Heart left ventricle (tissue), 13 donors: ENCODE results near the gene NOTCH4.

Experiments used
- POLR2A ChIP-seq, 2 donors: fragments of 450-650 bp; IDR thresholded peaks; one replicate each; pipeline ENCODE4 v1.6.1; 2017; ENCODE audit warnings: antibody characterized with exemption in 2 of 2, mild to moderate bottlenecking in 2 of 2, moderate library complexity in 2 of 2
- TF ChIP-seq, protein P1 (sequence below), 12 donors: fragments of 200-600 bp; sonication (generic) in 4 of 12; IDR thresholded peaks; one replicate each; pipeline versions ENCODE4 v1.5.0 to v1.8.0; 2018 to 2022; ENCODE audit warnings: antibody characterized with exemption in 12 of 12, mild to moderate bottlenecking in 5 of 12
- donor health status: ischemic (EF 13 %, LVEDD 7.1; RV severe dilation, severe dysfunction).
- donor health status: DM: no; HTN: yes; CAD: no.
- donor health status: DM: no; HTN: no; CAD: no.
- donor health status: ischemic (EF 25% LVEDD 6.9; RV normal size, moderate dysfunction).
- donor health status: ischemic (EF 25% LVEDD 5.7; RV mildly dilated, moderate dysfunction).
- donor health status: ischemic (EF 35%, LVEDD 5.7; RV mildly dilated, moderate dysfunction).
- donor health status: nonischemic (EF 11% LVEDD 7.7; RV severe dilation, severe dysfunction).
- donor health status: DM: yes; HTN: yes; CAD: no.
- donor health status: PGD.
- donor health status: ischemic (EF 29% LVEDD 5.4; RV normal size, mild dysfunction).
- donor health status: nonischemic (EF 23%, LVEDD 6.1; RV moderate dilation, normal function).

DNA sequence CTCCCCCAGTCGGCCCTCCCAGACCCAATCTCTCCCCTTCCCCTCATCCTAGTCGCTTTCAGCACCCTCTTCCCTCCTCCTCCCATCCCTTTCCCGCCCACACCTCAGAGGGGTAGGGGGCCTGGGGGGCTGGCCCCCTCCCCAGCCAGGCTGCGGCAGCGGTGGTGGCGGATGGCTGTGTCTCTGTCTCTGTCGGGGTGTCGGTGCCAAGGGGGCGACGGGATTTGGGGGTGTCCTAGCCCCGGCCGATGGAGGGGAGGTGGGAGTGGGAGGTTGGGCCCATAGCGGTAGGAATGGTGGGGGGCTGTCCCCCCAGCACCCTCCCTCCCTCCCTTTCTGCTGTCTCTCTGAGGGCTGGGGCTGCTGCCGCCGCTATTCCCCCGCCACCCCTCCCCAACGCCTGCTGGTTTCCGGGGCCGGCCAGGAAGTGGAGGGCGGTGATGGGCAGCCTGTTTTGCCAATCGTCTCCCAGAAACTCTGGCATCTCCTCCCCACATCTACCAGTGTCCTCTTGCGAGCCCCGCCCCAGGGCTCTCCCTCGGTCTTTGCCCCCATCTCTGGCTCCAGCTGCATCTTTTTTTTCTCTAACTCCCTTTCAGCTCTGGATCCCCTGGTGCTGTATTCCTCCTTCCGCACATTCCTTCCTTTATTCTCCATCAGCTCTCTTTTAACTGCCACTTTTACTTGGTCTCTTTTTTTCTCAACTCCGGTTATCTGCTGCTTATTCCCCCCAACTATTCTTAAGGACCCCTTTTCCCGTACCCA, 48.0 kb downstream of the NOTCH4 start, which contains the start of gene AGPAT1:
- TF ChIP-seq, protein P1, sequence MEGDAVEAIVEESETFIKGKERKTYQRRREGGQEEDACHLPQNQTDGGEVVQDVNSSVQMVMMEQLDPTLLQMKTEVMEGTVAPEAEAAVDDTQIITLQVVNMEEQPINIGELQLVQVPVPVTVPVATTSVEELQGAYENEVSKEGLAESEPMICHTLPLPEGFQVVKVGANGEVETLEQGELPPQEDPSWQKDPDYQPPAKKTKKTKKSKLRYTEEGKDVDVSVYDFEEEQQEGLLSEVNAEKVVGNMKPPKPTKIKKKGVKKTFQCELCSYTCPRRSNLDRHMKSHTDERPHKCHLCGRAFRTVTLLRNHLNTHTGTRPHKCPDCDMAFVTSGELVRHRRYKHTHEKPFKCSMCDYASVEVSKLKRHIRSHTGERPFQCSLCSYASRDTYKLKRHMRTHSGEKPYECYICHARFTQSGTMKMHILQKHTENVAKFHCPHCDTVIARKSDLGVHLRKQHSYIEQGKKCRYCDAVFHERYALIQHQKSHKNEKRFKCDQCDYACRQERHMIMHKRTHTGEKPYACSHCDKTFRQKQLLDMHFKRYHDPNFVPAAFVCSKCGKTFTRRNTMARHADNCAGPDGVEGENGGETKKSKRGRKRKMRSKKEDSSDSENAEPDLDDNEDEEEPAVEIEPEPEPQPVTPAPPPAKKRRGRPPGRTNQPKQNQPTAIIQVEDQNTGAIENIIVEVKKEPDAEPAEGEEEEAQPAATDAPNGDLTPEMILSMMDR (IDR thresholded peaks at IDR 0.05), result no peak
- TF ChIP-seq POLR2A (IDR thresholded peaks at IDR 0.05), result peak in 1 of 2 donors; percentile 78
